ENCODE measurements around the gene MRPL14.

GRCh38 chr6:44086931-44087574, 40.2 kb downstream of the MRPL14 start:
- TF ChIP-seq CTCF (IDR thresholded peaks at IDR 0.05) (no peak), ZFX (IDR thresholded peaks at IDR 0.05; ENCODE audit: borderline replicate concordance) (no peak)
